OCI-LY1 (cell line): ENCODE measurements around the gene CFAP97.

ENCODE experiments used
- H2AFZ ChIP-seq: fragments of 200-600 bp; sonication (generic), shearing (Covaris generic); 2 replicates; pipeline ENCODE4 v1.6.0; 2014; ENCODE audit warnings: antibody characterized with exemption, mild to moderate bottlenecking, low read length
- H3F3A ChIP-seq: fragments of 200-600 bp; sonication (generic), shearing (Covaris generic); 2 replicates; pipeline ENCODE4 v1.6.0; 2014; ENCODE audit warnings: mild to moderate bottlenecking, antibody characterized with exemption, low read length, moderate library complexity; ENCODE audit not compliant: insufficient read depth
- H3K27ac ChIP-seq: fragments of 200-600 bp; sonication (generic); 2 replicates; pipeline ENCODE4 v1.5.1; 2014; ENCODE audit warnings: low read length, mixed run types, mild to moderate bottlenecking, low read depth; ENCODE audit not compliant: poor library complexity, severe bottlenecking
- H3K27me3 ChIP-seq: fragments of 200-600 bp; sonication (generic); 2 replicates; pipeline ENCODE4 v1.6.0; 2014; ENCODE audit warnings: antibody characterized with exemption, mild to moderate bottlenecking, low read length, moderate library complexity; ENCODE audit not compliant: insufficient read depth
- H3K36me3 ChIP-seq: fragments of 200-600 bp; sonication (generic); 2 replicates; pipeline ENCODE4 v1.6.1; 2014; ENCODE audit warnings: mild to moderate bottlenecking, antibody characterized with exemption, low read length, moderate library complexity, mixed read lengths; ENCODE audit not compliant: insufficient read depth
- H3K4me1 ChIP-seq: fragments of 200-600 bp; sonication (generic); 2 replicates; pipeline ENCODE4 v1.5.1; 2014; ENCODE audit warnings: mild to moderate bottlenecking, low read length, moderate library complexity; ENCODE audit not compliant: insufficient read depth, severe bottlenecking
- H3K4me2 ChIP-seq: fragments of 200-600 bp; sonication (generic), shearing (Covaris generic); 2 replicates; pipeline ENCODE4 v1.6.1; 2014; ENCODE audit warnings: low read length
- H3K4me3 ChIP-seq: fragments of 200-600 bp; sonication (generic); 2 replicates; pipeline ENCODE4 v1.5.1; 2014; ENCODE audit warnings: low read length, low read depth, mild to moderate bottlenecking, mixed read lengths; ENCODE audit not compliant: poor library complexity, severe bottlenecking
- H3K79me2 ChIP-seq: fragments of 200-600 bp; shearing (Covaris generic); 2 replicates; pipeline ENCODE4 v1.6.1; 2016; ENCODE audit warnings: mixed run types, low read length, mixed read lengths; ENCODE audit not compliant: insufficient read depth
- H3K9ac ChIP-seq: fragments of 200-600 bp; sonication (generic), shearing (Covaris generic); 2 replicates; pipeline ENCODE4 v1.6.1; 2014; ENCODE audit warnings: mild to moderate bottlenecking, low read length, mixed read lengths
- H3K9me2 ChIP-seq: fragments of 200-600 bp; sonication (generic), shearing (Covaris generic); 2 replicates; pipeline ENCODE4 v1.6.1; 2014; ENCODE audit warnings: low read depth, mild to moderate bottlenecking, low read length, mixed read lengths
- H3K9me3 ChIP-seq: fragments of 200-600 bp; shearing (Covaris generic); 2 replicates; pipeline ENCODE4 v1.6.1; 2014; ENCODE audit warnings: low read length, mixed read lengths
- H4K20me1 ChIP-seq: fragments of 200-600 bp; sonication (generic), shearing (Covaris generic); 2 replicates; pipeline ENCODE4 v1.6.0; 2016; ENCODE audit warnings: mild to moderate bottlenecking, low read length; ENCODE audit not compliant: insufficient read depth
- CTCF ChIP-seq: fragments of 200-600 bp; sonication (generic), shearing (Covaris generic); IDR thresholded peaks from 2 replicates; pipeline ENCODE4 v1.5.1; 2017; ENCODE audit warnings: mild to moderate bottlenecking, antibody characterized with exemption, low read length, moderate library complexity, mixed read lengths
- EZH2 ChIP-seq: fragments of 200-600 bp; sonication (generic), shearing (Covaris generic); IDR thresholded peaks from 2 replicates; pipeline ENCODE4 v1.8.0; 2017; ENCODE audit warnings: borderline replicate concordance, mixed run types, mild to moderate bottlenecking, antibody characterized with exemption, low read length, moderate library complexity, mixed read lengths

Gene CFAP97

GRCh38 chr4:185238215-185238681, 34.4 kb upstream of the CFAP97 start:
- no peak overlapping the region for H3K27ac ChIP-seq
- H3K4me2 ChIP-seq, result no peak overlapping the region
- H3F3A ChIP-seq, result no peaks in the 10 kb centered on the region
- no peaks in the 10 kb centered on the region for H3K4me1 ChIP-seq
- H3K9me2 ChIP-seq, result no peaks in the 10 kb centered on the region
- H3K4me3 ChIP-seq, result no peak overlapping the region
- no peak overlapping the region for H3K9ac ChIP-seq
- peaks cover 42% of the 10 kb centered on the region for H3K79me2 ChIP-seq
- H4K20me1 ChIP-seq, result no peaks in the 10 kb centered on the region
- peaks cover 37% of the 10 kb centered on the region for H3K36me3 ChIP-seq
- no peak overlapping the region for H2AFZ ChIP-seq
- H3K27me3 ChIP-seq, result no peaks in the 10 kb centered on the region
- TF ChIP-seq EZH2 (no peak), CTCF (no peak)
- H3K9me3 ChIP-seq, result peaks cover 12% of the 10 kb centered on the region

GRCh38 chr4:185237175-185237574, 33.4 kb upstream of the CFAP97 start:
- Histone ChIP-seq H3K79me2 (peaks cover 42% of the 10 kb centered on the region), H3K9ac (no peak overlapping the region), H3K27ac (no peak overlapping the region), H3K27me3 (no peaks in the 10 kb centered on the region), H3K9me2 (no peaks in the 10 kb centered on the region), H4K20me1 (no peaks in the 10 kb centered on the region), H3F3A (no peaks in the 10 kb centered on the region), H3K9me3 (peaks cover 12% of the 10 kb centered on the region), H3K4me3 (no peak overlapping the region), H3K4me1 (no peaks in the 10 kb centered on the region), H2AFZ (no peak overlapping the region), H3K4me2 (no peak overlapping the region), H3K36me3 (peaks cover 32% of the 10 kb centered on the region)
- TF ChIP-seq EZH2, result no peak
- TF ChIP-seq CTCF, result no peak

GRCh38 chr4:185235843-185236503, 32.2 kb upstream of the CFAP97 start:
- Histone ChIP-seq H3K4me1 (no peaks in the 10 kb centered on the region), H3K9ac (no peak overlapping the region), H3K79me2 (peaks cover 49% of the 10 kb centered on the region), H3K4me3 (no peak overlapping the region), H3K36me3 (peaks cover 25% of the 10 kb centered on the region), H2AFZ (no peak overlapping the region), H3K9me3 (peaks cover 7% of the 10 kb centered on the region), H3K27ac (no peak overlapping the region), H3K27me3 (no peaks in the 10 kb centered on the region), H3K4me2 (no peak overlapping the region), H3K9me2 (no peaks in the 10 kb centered on the region), H3F3A (no peaks in the 10 kb centered on the region), H4K20me1 (no peaks in the 10 kb centered on the region)
- TF ChIP-seq EZH2, result no peak
- TF ChIP-seq CTCF, result no peak
